ELR (cell line): ENCODE data around the gene S1PR4.
"Not testable (repeated sequence)": the region's sequence is repeated elsewhere in the genome, so short reads cannot be mapped to it uniquely, and the experiment has no call there.

Experiments used
- DNase-seq: peaks from one replicate; pipeline ENCODE4 v3.0.0-alpha.2; 2015; ENCODE audit warnings: low read depth

Gene S1PR4

GRCh38 chr19:3194106-3195087 lies 15.8 kb downstream of the S1PR4 start:
- DNase-seq = no peak

DNA sequence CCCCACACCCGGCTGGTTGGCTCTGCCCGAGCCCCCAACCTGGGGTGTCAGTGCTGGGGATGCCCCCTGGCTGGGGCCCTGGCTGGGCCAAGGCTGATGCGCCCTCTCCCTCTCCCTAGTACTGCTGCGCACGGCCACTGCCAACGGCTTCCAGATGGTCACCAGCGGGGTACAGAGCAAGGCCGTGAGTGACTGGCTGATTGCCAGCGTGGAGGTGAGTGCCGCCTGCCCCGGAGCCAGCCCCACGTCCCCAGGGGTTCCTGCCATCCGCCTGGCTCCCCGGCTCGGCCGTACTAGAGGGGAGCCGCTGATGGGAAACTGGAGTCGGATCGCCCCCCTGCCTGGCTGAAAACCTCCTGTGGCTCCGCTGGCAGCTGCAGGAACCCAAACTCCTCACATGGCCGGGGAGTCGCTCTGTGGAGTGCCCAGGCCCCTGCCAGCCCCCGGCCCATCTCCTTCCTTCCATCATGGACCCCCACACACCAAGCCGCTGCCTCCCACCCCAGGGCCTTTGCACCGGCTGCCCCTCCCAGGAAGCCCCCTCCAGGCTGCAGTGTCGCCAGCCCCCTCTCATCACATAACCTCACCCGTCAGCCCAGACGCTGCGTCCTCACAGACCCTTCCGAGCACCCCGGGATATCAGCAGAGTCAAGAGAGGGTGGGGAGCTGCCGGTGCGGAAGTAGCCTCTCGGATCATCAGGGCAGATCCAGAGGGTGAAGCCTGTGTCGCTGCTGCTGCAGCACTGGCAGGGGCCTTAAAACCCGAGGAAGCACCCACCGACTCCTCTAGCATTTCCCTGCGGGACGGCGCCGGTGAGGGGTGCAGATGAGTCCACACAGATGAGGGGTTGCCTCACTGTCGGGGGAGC lies 17.7 kb downstream of the S1PR4 start:
- DNase-seq = no peak

- no peak for DNase-seq
These were observed 18.3 kb downstream of the S1PR4 start for GRCh38 chr19:3196933-3197205.

- no peak for DNase-seq
These were observed 20.5 kb downstream of the S1PR4 start for GRCh38 chr19:3198901-3199700.

GRCh38 chr19:3201072-3201700 lies 22.6 kb downstream of the S1PR4 start:
- no peak for DNase-seq

DNA sequence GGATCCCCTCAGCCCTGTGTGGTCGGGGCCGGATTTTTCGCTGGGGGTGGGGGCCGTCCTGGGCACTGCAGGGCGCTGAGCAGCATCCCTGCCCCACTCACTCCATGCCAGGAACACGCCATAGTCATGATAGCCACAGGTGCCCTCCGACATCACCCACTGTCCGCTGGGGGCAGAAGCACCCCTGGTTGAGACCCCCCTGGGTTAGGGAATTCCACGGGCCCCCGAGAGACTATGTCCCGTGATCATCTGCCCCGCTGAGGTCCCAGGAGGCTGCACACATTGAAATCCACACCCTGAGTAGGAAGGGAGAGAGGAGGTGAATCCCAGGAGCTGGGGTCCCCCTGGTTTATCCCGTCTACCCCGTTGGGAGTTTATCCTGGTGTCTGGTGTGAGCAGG lies 23.3 kb downstream of the S1PR4 start:
- DNase-seq = no peak

- no peak for DNase-seq
These were observed 23.8 kb downstream of the S1PR4 start for GRCh38 chr19:3202346-3202745.

- not testable (repeated sequence) for DNase-seq
These were observed 24.3 kb downstream of the S1PR4 start for GRCh38 chr19:3202895-3203294.

- no peak for DNase-seq
These were observed 25.5 kb downstream of the S1PR4 start for GRCh38 chr19:3203805-3204645.

DNA sequence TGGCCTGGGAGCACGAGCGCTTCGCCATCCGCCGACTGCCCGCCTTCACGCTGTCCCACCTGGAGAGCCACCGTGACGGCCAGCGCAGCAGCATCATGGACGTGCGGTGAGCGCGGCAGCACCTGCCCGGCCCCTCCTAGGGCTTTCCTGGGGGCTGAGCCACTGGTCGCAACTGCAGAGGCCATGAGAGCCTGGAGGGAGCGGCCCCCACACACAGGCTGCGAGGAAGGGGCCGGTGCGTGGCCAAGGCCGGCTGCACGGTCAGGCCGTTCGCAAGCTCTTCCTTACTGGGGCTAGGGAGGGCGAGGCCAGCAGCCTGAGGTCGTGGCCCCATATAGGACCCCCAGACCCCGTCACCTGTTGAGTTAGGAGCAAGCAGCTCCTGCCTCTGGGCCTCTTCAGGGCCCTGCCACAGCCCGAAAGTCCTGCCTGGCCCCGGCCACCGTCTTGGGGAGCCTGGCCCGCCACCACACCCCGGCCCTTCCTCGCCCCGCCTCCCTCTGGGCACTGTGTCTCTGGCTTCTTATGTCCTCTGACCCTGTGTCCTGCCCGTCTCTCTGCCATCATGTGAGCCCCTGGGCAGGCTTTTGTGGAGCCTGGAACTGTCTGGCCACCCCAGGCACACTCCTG lies 26.2 kb downstream of the S1PR4 start:
- no peak for DNase-seq

- no peak for DNase-seq
These were observed 27.8 kb downstream of the S1PR4 start for GRCh38 chr19:3206216-3206953.

DNA sequence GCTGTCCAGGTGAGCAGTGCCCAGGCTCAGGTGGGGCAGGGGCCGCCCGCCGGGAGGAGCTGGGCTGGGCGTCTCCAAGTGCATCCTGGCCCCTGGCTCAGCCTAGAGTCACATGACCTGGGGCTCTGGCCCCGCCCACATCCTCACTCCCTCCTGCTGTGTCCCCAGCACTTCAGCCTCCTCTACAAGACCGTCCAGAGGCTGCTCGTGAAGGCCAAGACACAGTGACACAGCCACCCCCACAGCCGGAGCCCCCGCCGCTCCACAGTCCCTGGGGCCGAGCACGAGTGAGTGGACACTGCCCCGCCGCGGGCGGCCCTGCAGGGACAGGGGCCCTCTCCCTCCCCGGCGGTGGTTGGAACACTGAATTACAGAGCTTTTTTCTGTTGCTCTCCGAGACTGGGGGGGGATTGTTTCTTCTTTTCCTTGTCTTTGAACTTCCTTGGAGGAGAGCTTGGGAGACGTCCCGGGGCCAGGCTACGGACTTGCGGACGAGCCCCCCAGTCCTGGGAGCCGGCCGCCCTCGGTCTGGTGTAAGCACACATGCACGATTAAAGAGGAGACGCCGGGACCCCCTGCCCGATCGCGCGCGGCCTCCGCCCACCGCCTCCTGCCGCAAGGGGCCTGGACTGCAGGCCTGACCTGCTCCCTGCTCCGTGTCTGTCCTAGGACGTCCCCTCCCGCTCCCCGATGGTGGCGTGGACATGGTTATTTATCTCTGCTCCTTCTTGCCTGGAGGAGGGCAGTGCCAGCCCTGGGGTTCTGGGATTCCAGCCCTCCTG lies 29.1 kb downstream of the S1PR4 start:
- no peak for DNase-seq

GRCh38 chr19:3208317-3209207 lies 30.0 kb downstream of the S1PR4 start:
- DNase-seq = no peak

GRCh38 chr19:3210347-3211017 lies 31.9 kb downstream of the S1PR4 start:
- DNase-seq = peak; percentile 68

DNA sequence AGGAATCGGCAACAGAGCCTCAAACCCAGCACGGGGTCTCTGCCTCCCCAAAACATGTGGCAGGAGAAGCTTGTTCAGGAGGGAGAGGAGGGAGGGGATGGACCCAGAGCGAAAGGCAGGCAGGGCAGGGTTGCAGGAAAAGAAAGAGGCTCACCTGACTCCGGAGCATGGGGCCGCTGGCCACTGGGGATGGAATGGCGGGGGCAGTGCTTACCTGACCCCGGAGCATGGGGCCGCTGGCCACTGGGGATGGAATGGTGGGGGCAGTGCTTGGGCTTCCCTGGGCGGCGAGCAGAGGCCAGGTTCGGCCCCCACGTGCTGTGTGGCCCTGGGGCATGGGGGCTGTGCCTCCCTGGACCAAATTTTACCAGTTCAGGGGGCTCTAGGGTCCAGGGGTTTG lies 32.6 kb downstream of the S1PR4 start:
- DNase-seq = no peak

GRCh38 chr19:3213159-3213558 lies 34.6 kb downstream of the S1PR4 start:
- no peak for DNase-seq

- no peak for DNase-seq
These were observed 38.3 kb downstream of the S1PR4 start for GRCh38 chr19:3216874-3217273.
